Upper lobe of left lung (tissue), 6 donors: ENCODE results near the gene ZMAT3. TPM values are rescaled to one million over a fixed set of nuclear protein-coding genes. Genes with fewer than 3 reads are reported as not detected.

ENCODE experiments used
- ATAC-seq, 2 donors: fragments of 200-7000 bp; cut with Tn5 transposase; one replicate each; pipeline ENCODE4 v1.9.1; 2022; ENCODE audit warnings: mild to moderate bottlenecking in 2 of 2, moderate library complexity in 2 of 2; ENCODE audit not compliant: low FRiP score in 2 of 2
- DNase-seq, 2 donors: peaks; one replicate each; pipeline ENCODE4 v3.0.0-alpha.2; 2019 to 2020
- H3K27ac ChIP-seq, 4 donors: fragments of 200-600 bp; sonication (generic); one replicate each; pipeline ENCODE4 v1.5.1; 2016 to 2019
- H3K27me3 ChIP-seq, 4 donors: fragments of 200-600 bp; sonication (generic); one replicate each; pipeline ENCODE4 v1.5.1; 2017 to 2019
- H3K36me3 ChIP-seq, 4 donors: fragments of 200-600 bp; sonication (generic); one replicate each; pipeline ENCODE4 v1.5.1; 2016 to 2019
- H3K4me1 ChIP-seq, 4 donors: fragments of 200-600 bp; sonication (generic); one replicate each; pipeline ENCODE4 v1.5.1; 2018 to 2019
- H3K4me3 ChIP-seq, 4 donors: fragments of 200-600 bp; sonication (generic); one replicate each; pipeline ENCODE4 v1.5.1; 2017 to 2019; ENCODE audit warnings: mild to moderate bottlenecking in 2 of 4, moderate library complexity in 1 of 4
- H3K9me3 ChIP-seq, 4 donors: fragments of 200-600 bp; sonication (generic); one replicate each; pipeline ENCODE4 v1.5.1; 2018 to 2019
- CTCF ChIP-seq, 6 experiments: fragments of 450-650 bp in 4 of 6; fragments of 200-600 bp in 2 of 6; sonication (generic) in 2 of 6; IDR thresholded peaks; one replicate each; pipeline ENCODE4 v1.5.1; 2016 to 2019; ENCODE audit warnings: antibody characterized with exemption in 6 of 6
- EP300 ChIP-seq, 4 donors: sonication (generic); formaldehyde crosslinking; IDR thresholded peaks; one replicate each; pipeline ENCODE4 v1.5.1; 2017; ENCODE audit warnings: antibody characterized with exemption in 4 of 4, control low read depth in 2 of 4
- POLR2A ChIP-seq, 4 donors: fragments of 450-650 bp; IDR thresholded peaks; one replicate each; pipeline ENCODE4 v1.5.1; 2016 to 2017; ENCODE audit warnings: antibody characterized with exemption in 4 of 4, mild to moderate bottlenecking in 2 of 4
- POLR2AphosphoS5 ChIP-seq, 2 donors: sonication (generic); formaldehyde crosslinking; IDR thresholded peaks; one replicate each; pipeline ENCODE4 v1.5.1; 2017; ENCODE audit warnings: antibody characterized with exemption in 2 of 2
- WGBS, 2 donors: methylation state at CpG; one replicate each; pipeline ENCODE4 v1.1.5; 2017 to 2018; 5-methylcytosine and 5-hydroxymethylcytosine counted together
- total RNA-seq, 6 donors: library from RNA; depleted of rRNA in 4 of 6; stranded (reverse); fragments of >200 nt in 4 of 6; gene quantifications; one replicate each; pipeline versions ENCODE4 v1.1.0 to v1.2.1, GENCODE V29; 2016 to 2021
- donor health status: DM: no; HTN: no; CAD: no; lungs with moderate emphysema.
- donor health status: DM: no; HTN: yes; CAD: no; lungs with severe emphysema.

The ZMAT3 gene
- total RNA-seq, 6 donors from 2014 or later = 6.4 to 19.5 (median 13.1) TPM

- no peaks in the 10 kb centered on the region for H3K36me3 ChIP-seq
- TF ChIP-seq EP300 (IDR thresholded peaks at IDR 0.05) (no peak), POLR2AphosphoS5 (IDR thresholded peaks at IDR 0.05) (no peak), CTCF (IDR thresholded peaks at IDR 0.05) (no peak), POLR2A (IDR thresholded peaks at IDR 0.05) (no peak)
- H3K27ac ChIP-seq = no peak overlapping the region
- no peaks in the 10 kb centered on the region for H3K27me3 ChIP-seq
- ATAC-seq (no peak), DNase-seq (no peak)
- H3K4me3 ChIP-seq = no peak overlapping the region
- no peaks in the 10 kb centered on the region for H3K9me3 ChIP-seq
- H3K4me1 ChIP-seq = no peaks in the 10 kb centered on the region
- 94 to 95% methylated on average over 3 of the region's 3 CpGs for WGBS, 2 donors
Measured at GRCh38 chr3:179107617-179108016, 36.0 kb upstream of the ZMAT3 start.

- Histone ChIP-seq H3K4me3 (no peak overlapping the region), H3K9me3 (no peaks in the 10 kb centered on the region), H3K4me1 (no peaks in the 10 kb centered on the region), H3K27me3 (no peaks in the 10 kb centered on the region), H3K36me3 (no peaks in the 10 kb centered on the region), H3K27ac (no peak overlapping the region)
- DNase-seq (no peak), ATAC-seq (no peak)
- WGBS, 2 donors = 20 to 23% methylated on average over 1 of the region's 1 CpG
- TF ChIP-seq POLR2AphosphoS5 (IDR thresholded peaks at IDR 0.05) (no peak), EP300 (IDR thresholded peaks at IDR 0.05) (no peak), CTCF (IDR thresholded peaks at IDR 0.05) (no peak), POLR2A (IDR thresholded peaks at IDR 0.05) (no peak)
Measured at GRCh38 chr3:179105881-179106280, 34.3 kb upstream of the ZMAT3 start.

GRCh38 chr3:179100652-179101051 is 29.0 kb upstream of the ZMAT3 start:
- H3K36me3 ChIP-seq = no peaks in the 10 kb centered on the region
- TF ChIP-seq CTCF (IDR thresholded peaks at IDR 0.05) = no peak
- no peaks in the 10 kb centered on the region for H3K27me3 ChIP-seq
- ATAC-seq (peak in 1 of 2 donors; percentile 59), DNase-seq (no peak)
- H3K27ac ChIP-seq = no peak overlapping the region
- no peaks in the 10 kb centered on the region for H3K9me3 ChIP-seq
- no peak overlapping the region for H3K4me3 ChIP-seq
- no peaks in the 10 kb centered on the region for H3K4me1 ChIP-seq

- 77 to 85% methylated on average over 7 of the region's 7 CpGs for WGBS, 2 donors
- DNase-seq (no peak), ATAC-seq (peak in 1 of 2 donors; percentile 79)
- Histone ChIP-seq H3K9me3 (no peaks in the 10 kb centered on the region), H3K27me3 (no peaks in the 10 kb centered on the region), H3K4me3 (no peak overlapping the region), H3K36me3 (no peaks in the 10 kb centered on the region), H3K27ac (no peak overlapping the region), H3K4me1 (no peaks in the 10 kb centered on the region)
- TF ChIP-seq POLR2A (IDR thresholded peaks at IDR 0.05) (no peak), POLR2AphosphoS5 (IDR thresholded peaks at IDR 0.05) (no peak), CTCF (IDR thresholded peaks at IDR 0.05) (no peak), EP300 (IDR thresholded peaks at IDR 0.05) (no peak)
Measured at GRCh38 chr3:179098388-179099077, 26.9 kb upstream of the ZMAT3 start.

- H3K4me3 ChIP-seq = no peak overlapping the region
- H3K27me3 ChIP-seq = no peaks in the 10 kb centered on the region
- H3K36me3 ChIP-seq = no peaks in the 10 kb centered on the region
- DNase-seq (no peak), ATAC-seq (no peak)
- no peaks in the 10 kb centered on the region for H3K4me1 ChIP-seq
- 84 to 95% methylated on average over 1 of the region's 1 CpG for WGBS, 2 donors
- H3K9me3 ChIP-seq = no peaks in the 10 kb centered on the region
- no peak overlapping the region for H3K27ac ChIP-seq
- TF ChIP-seq CTCF (IDR thresholded peaks at IDR 0.05) (no peak), EP300 (IDR thresholded peaks at IDR 0.05) (no peak), POLR2A (IDR thresholded peaks at IDR 0.05) (no peak), POLR2AphosphoS5 (IDR thresholded peaks at IDR 0.05) (no peak)
Measured at GRCh38 chr3:179093807-179094206, 22.2 kb upstream of the ZMAT3 start.
